Body of pancreas (tissue), 4 donors: ENCODE data around the gene SUPV3L1.

ENCODE experiments used
- CTCF ChIP-seq, 7 experiments: fragments of 450-650 bp in 4 of 7; fragments of 200-600 bp in 3 of 7; sonication (generic) in 3 of 7; IDR thresholded peaks; one replicate each; pipeline ENCODE4 v1.5.1; 2016 to 2019; ENCODE audit warnings: antibody characterized with exemption in 7 of 7
- POLR2A ChIP-seq, 3 donors: fragments of 450-650 bp; IDR thresholded peaks; one replicate each; pipeline ENCODE4 v1.6.1; 2016; ENCODE audit warnings: antibody characterized with exemption in 3 of 3, mild to moderate bottlenecking in 2 of 3

GRCh38 chr10:69253171-69253570, 73.1 kb downstream of the SUPV3L1 start:
- TF ChIP-seq CTCF (IDR thresholded peaks at IDR 0.05): no peak
- TF ChIP-seq POLR2A (IDR thresholded peaks at IDR 0.05): no peak
